Activated naive CD8-positive, alpha-beta T cell treated with anti-CD3 and anti-CD28 coated beads for 36 hours (primary cell): Measurements from ENCODE around the gene C9orf152. TPM values are rescaled to one million over a fixed set of nuclear protein-coding genes. Genes with fewer than 3 reads are reported as not detected.
"Not testable (repeated sequence)": the region's sequence is repeated elsewhere in the genome, so short reads cannot be mapped to it uniquely, and the experiment has no call there.

Experiments
- DNase-seq: peaks from one replicate; pipeline ENCODE4 v3.0.0; 2021
- H3K27ac Mint-ChIP-seq: one replicate; pipeline ENCODE4 v1.8.0; 2022; ENCODE audit warnings: mild to moderate bottlenecking, moderate library complexity, mixed read lengths
- H3K27me3 Mint-ChIP-seq: one replicate; pipeline ENCODE4 v1.8.0; 2022; ENCODE audit warnings: mild to moderate bottlenecking, mixed read lengths
- H3K36me3 Mint-ChIP-seq: one replicate; pipeline ENCODE4 v1.8.0; 2021; ENCODE audit warnings: mild to moderate bottlenecking, mixed read lengths
- H3K4me1 Mint-ChIP-seq: one replicate; pipeline ENCODE4 v1.8.0; 2021; ENCODE audit warnings: mixed read lengths
- H3K4me3 Mint-ChIP-seq: one replicate; pipeline ENCODE4 v1.8.0; 2022; ENCODE audit warnings: mild to moderate bottlenecking, moderate library complexity, mixed read lengths
- H3K9me3 Mint-ChIP-seq: one replicate; pipeline ENCODE4 v1.8.0; 2022; ENCODE audit warnings: mixed read lengths
- total RNA-seq, 2 experiments: library from RNA; stranded (reverse); gene quantifications; one replicate each; pipeline ENCODE4 v1.2.3, GENCODE V29; 2021

Gene C9orf152
- total RNA-seq, 2 experiments from 2014 or later: not detected

GRCh38 chr9:110197330-110198187, 10.4 kb downstream of the C9orf152 start:
- Mint-ChIP-seq H3K4me1 (no peaks in the 10 kb centered on the region), H3K36me3 (no peaks in the 10 kb centered on the region), H3K4me3 (no peak overlapping the region), H3K27me3 (peaks cover 3% of the 10 kb centered on the region), H3K9me3 (peaks cover 1% of the 10 kb centered on the region), H3K27ac (no peak overlapping the region)
- no peak for DNase-seq

DNA sequence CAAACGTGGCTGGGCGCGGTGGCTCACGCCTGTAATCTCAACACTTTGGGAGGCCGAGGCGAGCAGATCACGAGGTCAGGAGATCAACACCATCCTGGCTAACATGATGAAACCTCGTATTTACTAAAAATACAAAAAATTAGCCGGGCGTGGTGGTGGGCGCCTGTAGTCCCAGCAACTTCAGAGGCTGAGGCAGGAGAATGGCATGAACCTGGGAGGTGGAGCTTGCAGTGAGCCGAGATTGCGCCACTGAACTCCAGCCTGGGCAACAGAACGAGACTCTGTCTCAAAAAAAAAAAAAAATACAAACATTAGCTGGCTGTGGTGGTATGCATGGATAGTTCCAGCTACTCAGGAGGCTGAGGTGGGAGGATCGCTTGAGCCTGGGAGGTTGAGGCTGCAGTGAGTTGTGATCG, 11.9 kb downstream of the C9orf152 start:
- not testable (repeated sequence) for DNase-seq, H3K4me3 Mint-ChIP-seq, H3K36me3 Mint-ChIP-seq, H3K27me3 Mint-ChIP-seq, H3K27ac Mint-ChIP-seq, H3K4me1 Mint-ChIP-seq, H3K9me3 Mint-ChIP-seq

DNA sequence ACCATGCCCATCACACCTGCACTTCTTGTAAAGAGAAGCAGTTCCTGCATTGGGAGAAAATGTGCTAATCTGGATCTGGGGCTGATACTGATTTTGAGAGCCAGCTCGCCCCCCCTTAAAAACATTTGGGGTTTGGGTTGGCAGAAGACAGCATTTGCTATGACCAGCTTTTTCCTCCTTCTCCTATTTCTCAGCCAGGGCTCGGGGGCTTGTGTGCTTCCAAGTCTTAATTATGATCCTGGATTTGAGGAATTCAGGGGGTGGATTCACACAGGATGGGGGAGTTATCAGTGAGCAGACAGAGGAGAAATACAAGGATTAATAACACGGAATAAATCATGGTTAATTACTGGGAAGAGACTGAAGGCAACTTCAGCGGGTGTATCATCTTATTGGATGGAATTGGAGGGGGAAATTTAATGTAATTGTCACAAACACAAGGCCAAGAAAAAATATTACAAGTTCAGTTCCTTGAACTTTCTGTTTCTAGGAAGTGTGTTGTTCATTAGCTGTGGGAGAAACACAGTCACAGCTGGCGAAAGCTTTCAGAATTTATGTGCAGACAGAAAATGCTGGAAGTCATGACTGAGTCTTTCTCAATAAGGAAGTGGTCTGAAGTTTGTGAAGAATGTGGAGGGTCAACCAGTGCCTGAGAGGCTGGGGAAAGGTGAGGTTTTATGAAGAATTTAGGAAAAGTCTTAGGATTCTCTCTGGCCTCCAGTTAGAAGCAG, 15.3 kb downstream of the C9orf152 start:
- Mint-ChIP-seq H3K27me3 (peaks cover 3% of the 10 kb centered on the region), H3K4me3 (no peak overlapping the region), H3K4me1 (no peaks in the 10 kb centered on the region), H3K27ac (no peak overlapping the region), H3K36me3 (no peaks in the 10 kb centered on the region), H3K9me3 (no peaks in the 10 kb centered on the region)
- no peak for DNase-seq

- H3K27me3 Mint-ChIP-seq: peaks cover 3% of the 10 kb centered on the region
- H3K9me3 Mint-ChIP-seq: no peaks in the 10 kb centered on the region
- H3K4me1 Mint-ChIP-seq: no peaks in the 10 kb centered on the region
- no peaks in the 10 kb centered on the region for H3K36me3 Mint-ChIP-seq
- no peak overlapping the region for H3K27ac Mint-ChIP-seq
- no peak overlapping the region for H3K4me3 Mint-ChIP-seq
- DNase-seq: no peak
These were observed 16.3 kb downstream of the C9orf152 start for GRCh38 chr9:110191615-110192014.

- Mint-ChIP-seq H3K9me3 (no peaks in the 10 kb centered on the region), H3K27me3 (peaks cover 3% of the 10 kb centered on the region), H3K4me1 (no peaks in the 10 kb centered on the region), H3K4me3 (no peak overlapping the region), H3K36me3 (no peaks in the 10 kb centered on the region), H3K27ac (no peak overlapping the region)
- DNase-seq: no peak
These were observed 18.2 kb downstream of the C9orf152 start for GRCh38 chr9:110189559-110190320.

DNA sequence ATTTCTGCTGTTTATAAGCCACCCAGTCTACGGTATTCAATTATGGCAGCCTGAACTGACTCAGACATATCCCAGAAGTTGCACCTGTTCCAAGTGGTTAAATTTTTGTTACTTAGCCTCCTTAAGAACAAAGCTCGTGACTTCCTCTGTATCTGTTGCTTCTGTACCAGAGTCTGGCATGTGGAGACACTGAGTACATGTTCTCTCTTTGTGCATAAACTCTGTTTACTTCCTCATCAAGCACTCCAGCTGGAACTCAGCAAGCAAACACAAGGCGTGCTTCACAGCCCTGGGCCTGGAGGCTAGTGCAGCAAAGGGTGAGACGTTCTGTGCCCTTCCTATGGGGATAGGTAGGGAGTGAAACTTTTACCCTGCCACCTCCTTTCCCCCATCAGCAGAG, 19.0 kb downstream of the C9orf152 start:
- Mint-ChIP-seq H3K9me3 (no peaks in the 10 kb centered on the region), H3K27ac (no peak overlapping the region), H3K27me3 (peaks cover 3% of the 10 kb centered on the region), H3K36me3 (no peaks in the 10 kb centered on the region), H3K4me1 (no peaks in the 10 kb centered on the region), H3K4me3 (no peak overlapping the region)
- no peak for DNase-seq

DNA sequence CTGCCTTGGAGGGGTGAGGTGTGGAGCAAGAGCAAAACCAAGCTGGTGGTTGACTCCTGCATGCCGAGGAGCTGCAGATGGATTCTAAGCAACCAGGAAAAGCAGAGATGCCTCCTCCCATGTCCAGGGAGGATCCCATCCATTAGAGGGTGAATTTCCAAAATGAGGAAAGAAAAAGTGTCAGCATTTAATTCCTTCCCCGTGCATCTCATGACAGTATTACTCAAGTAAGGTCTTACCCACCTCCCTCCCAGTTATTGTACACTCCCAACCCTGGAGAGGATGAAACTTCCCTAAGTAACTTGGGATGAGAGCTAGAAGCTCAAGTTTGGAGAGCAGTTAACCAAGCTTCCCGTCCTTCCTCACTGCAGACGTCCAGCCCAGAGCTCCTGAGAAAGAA, 19.9 kb downstream of the C9orf152 start:
- DNase-seq: no peak
- no peak overlapping the region for H3K4me3 Mint-ChIP-seq
- H3K4me1 Mint-ChIP-seq: no peaks in the 10 kb centered on the region
- no peaks in the 10 kb centered on the region for H3K36me3 Mint-ChIP-seq
- H3K9me3 Mint-ChIP-seq: no peaks in the 10 kb centered on the region
- peaks cover 2% of the 10 kb centered on the region for H3K27me3 Mint-ChIP-seq
- no peak overlapping the region for H3K27ac Mint-ChIP-seq

DNA sequence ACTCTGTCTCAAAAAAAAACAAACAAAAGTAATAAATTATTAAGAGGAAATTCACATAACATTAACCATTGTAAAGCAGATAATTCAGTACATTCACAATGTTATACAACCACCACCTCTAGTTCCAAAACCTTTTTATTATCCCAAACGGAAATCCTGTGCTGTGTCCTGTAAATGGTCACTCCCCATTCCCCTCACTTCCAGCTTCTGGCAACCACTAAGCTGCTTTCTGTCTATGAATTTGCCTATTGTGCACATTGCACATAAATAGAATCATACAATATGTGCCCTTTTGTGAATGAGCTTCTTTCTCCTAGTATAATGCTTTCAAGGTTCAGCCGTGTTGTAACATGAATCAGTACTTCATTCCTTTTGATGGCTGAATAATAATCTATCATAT, 20.8 kb downstream of the C9orf152 start:
- no peaks in the 10 kb centered on the region for H3K36me3 Mint-ChIP-seq
- H3K27me3 Mint-ChIP-seq: no peaks in the 10 kb centered on the region
- H3K4me3 Mint-ChIP-seq: no peak overlapping the region
- no peaks in the 10 kb centered on the region for H3K9me3 Mint-ChIP-seq
- H3K4me1 Mint-ChIP-seq: no peaks in the 10 kb centered on the region
- no peak overlapping the region for H3K27ac Mint-ChIP-seq
- DNase-seq: no peak

DNA sequence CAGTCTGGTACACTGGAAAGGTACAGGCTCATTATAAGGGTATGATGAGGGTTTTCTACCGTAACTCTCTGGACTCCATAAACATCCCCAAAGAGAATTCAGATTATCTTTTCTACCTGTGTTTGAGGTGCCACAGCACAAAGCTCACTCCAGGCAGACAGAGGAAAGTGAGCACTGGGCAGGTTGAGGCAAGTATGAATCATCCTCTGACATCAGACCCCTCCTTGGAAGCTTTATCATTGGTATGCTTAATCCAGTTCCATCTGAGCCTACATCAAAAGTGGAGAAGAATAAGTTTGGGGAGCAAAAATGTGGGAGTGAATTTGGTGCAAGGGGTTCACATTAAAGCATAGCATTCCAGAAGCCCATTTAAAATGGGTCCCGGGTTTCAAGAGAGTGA, 21.7 kb downstream of the C9orf152 start:
- Mint-ChIP-seq H3K27me3 (no peaks in the 10 kb centered on the region), H3K27ac (no peak overlapping the region), H3K36me3 (no peaks in the 10 kb centered on the region), H3K4me3 (no peak overlapping the region), H3K9me3 (no peaks in the 10 kb centered on the region), H3K4me1 (no peaks in the 10 kb centered on the region)
- no peak for DNase-seq

GRCh38 chr9:110185806-110186205, 22.2 kb downstream of the C9orf152 start:
- H3K27ac Mint-ChIP-seq: no peak overlapping the region
- no peaks in the 10 kb centered on the region for H3K4me1 Mint-ChIP-seq
- no peaks in the 10 kb centered on the region for H3K27me3 Mint-ChIP-seq
- H3K9me3 Mint-ChIP-seq: no peaks in the 10 kb centered on the region
- no peaks in the 10 kb centered on the region for H3K36me3 Mint-ChIP-seq
- DNase-seq: no peak
- H3K4me3 Mint-ChIP-seq: no peak overlapping the region

DNA sequence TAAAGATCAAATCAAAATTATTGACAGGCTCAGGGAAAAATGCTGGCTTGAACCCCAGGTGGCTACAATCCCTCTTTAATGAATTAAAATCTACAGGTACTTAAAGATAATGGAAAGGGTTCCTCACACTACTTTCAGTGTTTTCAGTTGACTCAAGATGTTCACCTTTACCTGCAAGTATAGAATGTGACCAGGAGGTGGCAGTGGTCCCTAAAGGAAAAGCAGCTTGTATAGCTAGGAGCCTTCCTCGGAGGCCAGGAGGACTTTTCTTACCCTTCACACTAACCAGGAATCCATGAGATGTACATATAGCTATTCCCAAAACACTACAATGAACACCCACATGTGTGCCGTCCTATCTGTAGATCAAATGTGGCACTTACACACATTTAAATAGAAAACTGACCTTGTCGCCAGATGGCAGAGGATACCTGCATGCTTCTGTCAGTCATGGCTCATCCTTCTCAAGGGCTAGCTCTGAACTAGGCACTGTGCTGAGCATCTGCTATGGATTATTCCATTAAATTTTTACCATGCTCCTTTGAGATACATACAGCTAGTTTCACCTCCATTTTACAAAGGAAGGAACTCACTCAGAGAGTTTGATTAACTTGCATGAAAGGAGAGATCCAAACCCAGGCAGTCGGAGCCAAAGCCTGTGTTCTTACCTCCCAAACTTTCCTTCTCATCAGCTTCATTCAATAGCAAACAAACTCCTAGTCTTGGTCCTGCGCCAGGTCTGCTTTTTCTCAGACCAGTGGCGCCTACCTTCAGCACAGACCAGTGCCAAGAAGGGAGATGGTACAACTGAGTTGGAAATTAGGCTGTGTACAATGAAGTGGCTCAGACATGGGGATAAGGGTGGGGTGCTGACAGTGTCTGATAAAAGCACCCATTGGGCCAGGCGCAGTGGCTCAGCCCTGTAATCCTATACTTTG, 24.5 kb downstream of the C9orf152 start:
- Mint-ChIP-seq H3K4me3 (no peak overlapping the region), H3K27me3 (no peaks in the 10 kb centered on the region), H3K4me1 (no peaks in the 10 kb centered on the region), H3K27ac (no peak overlapping the region), H3K36me3 (no peaks in the 10 kb centered on the region), H3K9me3 (no peaks in the 10 kb centered on the region)
- DNase-seq: peak; percentile 29

DNA sequence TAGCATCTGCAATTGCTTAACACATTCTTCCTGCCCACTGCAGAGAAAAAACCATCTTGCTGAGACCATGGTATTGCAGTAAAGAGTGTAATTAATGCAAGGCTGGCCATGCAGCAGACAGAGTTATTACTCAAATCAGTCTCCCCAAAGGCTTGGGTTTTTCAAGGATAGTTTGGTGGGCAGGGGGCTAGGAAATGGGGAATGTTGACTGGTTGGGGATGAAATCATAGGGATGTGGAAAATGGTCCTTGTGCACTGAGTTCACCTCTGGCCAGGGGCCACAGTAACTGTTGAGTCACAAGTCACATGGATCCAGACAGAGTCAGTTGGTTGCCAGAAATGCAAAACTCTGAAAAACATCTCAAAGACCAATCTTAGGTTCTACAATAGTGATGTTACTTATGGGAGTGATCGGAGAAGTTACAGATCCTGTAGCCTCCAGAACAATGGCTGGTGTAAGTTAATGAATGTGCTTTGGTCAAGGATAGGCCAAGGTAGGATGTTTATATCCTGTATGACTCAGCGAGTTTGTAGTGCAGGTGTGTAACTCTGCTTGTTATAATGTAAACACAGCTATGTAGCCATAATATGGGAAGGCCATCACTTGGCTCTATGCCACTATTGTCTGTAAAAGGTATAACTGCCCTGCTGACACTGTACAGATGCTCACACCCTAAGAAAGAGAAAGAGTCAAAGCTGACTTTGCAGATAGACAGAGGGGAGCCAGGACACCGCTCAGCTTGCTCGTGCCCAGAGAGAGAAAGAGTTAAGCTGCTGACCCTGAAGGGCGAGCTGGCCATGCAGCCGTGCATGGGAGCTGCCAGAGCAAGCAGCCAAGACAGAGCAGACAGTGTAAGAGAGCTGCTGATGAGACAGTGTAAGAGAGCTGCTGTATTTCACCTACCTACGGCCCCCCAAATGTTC, 27.2 kb downstream of the C9orf152 start:
- H3K4me3 Mint-ChIP-seq: no peak overlapping the region
- no peaks in the 10 kb centered on the region for H3K36me3 Mint-ChIP-seq
- no peak overlapping the region for H3K27ac Mint-ChIP-seq
- H3K27me3 Mint-ChIP-seq: no peaks in the 10 kb centered on the region
- no peaks in the 10 kb centered on the region for H3K4me1 Mint-ChIP-seq
- no peaks in the 10 kb centered on the region for H3K9me3 Mint-ChIP-seq
- DNase-seq: no peak

GRCh38 chr9:110179734-110180133, 28.2 kb downstream of the C9orf152 start:
- Mint-ChIP-seq H3K27ac (no peak overlapping the region), H3K4me1 (no peaks in the 10 kb centered on the region), H3K9me3 (no peaks in the 10 kb centered on the region), H3K36me3 (no peaks in the 10 kb centered on the region), H3K4me3 (no peak overlapping the region), H3K27me3 (no peaks in the 10 kb centered on the region)
- no peak for DNase-seq
